NT2/D1 (cell line): ENCODE results near the gene TUBB6.

Experiments used
- DNase-seq: peaks from one replicate; pipeline ENCODE4 v3.0.0-alpha.2; 2011; ENCODE audit warnings: low read depth, low spot score
- H3K27me3 ChIP-seq: 2 replicates; pipeline ENCODE4 v1.6.0; 2011; ENCODE audit warnings: mild to moderate bottlenecking; ENCODE audit not compliant: insufficient read length, insufficient read depth
- H3K36me3 ChIP-seq: 2 replicates; pipeline ENCODE4 v1.6.1; 2011; ENCODE audit warnings: mild to moderate bottlenecking, low read length, mixed read lengths; ENCODE audit not compliant: insufficient read depth, insufficient read length
- H3K4me1 ChIP-seq: 2 replicates; pipeline ENCODE4 v1.5.1; 2011; ENCODE audit not compliant: insufficient read depth, insufficient read length
- H3K4me3 ChIP-seq: 2 replicates; pipeline ENCODE4 v1.5.1; 2011; ENCODE audit warnings: low read depth; ENCODE audit not compliant: insufficient read length
- H3K9ac ChIP-seq: 2 replicates; pipeline ENCODE4 v1.6.0; 2011; ENCODE audit warnings: low read depth; ENCODE audit not compliant: insufficient read length
- H3K9me3 ChIP-seq: 2 replicates; pipeline ENCODE4 v1.5.1; 2011; ENCODE audit warnings: mild to moderate bottlenecking, low read length; ENCODE audit not compliant: insufficient read depth
- SUZ12 ChIP-seq: IDR thresholded peaks from 2 replicates; pipeline ENCODE4 v1.6.1; 2011; ENCODE audit not compliant: insufficient read length, insufficient read depth; ENCODE audit errors: extremely low read depth
- YY1 ChIP-seq: IDR thresholded peaks from 2 replicates; pipeline ENCODE4 v1.6.1; 2011; ENCODE audit not compliant: insufficient read length, insufficient read depth
- ZNF274 ChIP-seq: IDR thresholded peaks from 2 replicates; pipeline ENCODE4 v1.6.1; 2011; ENCODE audit warnings: mild to moderate bottlenecking, low read depth, low read length

The TUBB6 gene

GRCh38 chr18:12309683-12310198, 1.7 kb downstream of the TUBB6 start:
- TF ChIP-seq SUZ12 (no peak), YY1 (no peak), ZNF274 (no peak)
- H3K9me3 ChIP-seq = peaks cover 22% of the 10 kb centered on the region; the same call in 1 of the 2 replicates
- peaks cover 4% of the 10 kb centered on the region for H3K4me1 ChIP-seq
- peak overlapping the region; percentile 50 for H3K9ac ChIP-seq
- H3K36me3 ChIP-seq = peaks cover 54% of the 10 kb centered on the region
- H3K4me3 ChIP-seq = peak overlapping the region; percentile 88
- no peak for DNase-seq
- no peaks in the 10 kb centered on the region for H3K27me3 ChIP-seq

GRCh38 chr18:12310762-12311161, 2.7 kb downstream of the TUBB6 start:
- Histone ChIP-seq H3K36me3 (peaks cover 64% of the 10 kb centered on the region), H3K27me3 (no peaks in the 10 kb centered on the region), H3K4me1 (no peaks in the 10 kb centered on the region), H3K9ac (no peak overlapping the region), H3K4me3 (no peak overlapping the region), H3K9me3 (peaks cover 22% of the 10 kb centered on the region; the same call in 1 of the 2 replicates)
- DNase-seq = no peak
- TF ChIP-seq ZNF274 = no peak
- TF ChIP-seq YY1 = no peak
- TF ChIP-seq SUZ12 = no peak

GRCh38 chr18:12312976-12313375, 4.9 kb downstream of the TUBB6 start:
- no peak for TF ChIP-seq SUZ12
- no peak for TF ChIP-seq ZNF274
- TF ChIP-seq YY1 = no peak
- Histone ChIP-seq H3K36me3 (peaks cover 82% of the 10 kb centered on the region), H3K9ac (no peak overlapping the region)

GRCh38 chr18:12313530-12314245, 5.6 kb downstream of the TUBB6 start:
- H3K9me3 ChIP-seq = peaks cover 22% of the 10 kb centered on the region; the same call in 1 of the 2 replicates
- no peak overlapping the region for H3K4me3 ChIP-seq
- DNase-seq = no peak
- no peak overlapping the region for H3K9ac ChIP-seq
- H3K4me1 ChIP-seq = no peaks in the 10 kb centered on the region
- no peaks in the 10 kb centered on the region for H3K27me3 ChIP-seq
- TF ChIP-seq YY1 (no peak), ZNF274 (no peak), SUZ12 (no peak)
- peaks cover 88% of the 10 kb centered on the region for H3K36me3 ChIP-seq

More at GRCh38 chr18:12312976-12313375, 4.9 kb downstream of the TUBB6 start:
- DNase-seq = no peak
- Histone ChIP-seq H3K9me3 (peaks cover 22% of the 10 kb centered on the region; the same call in 1 of the 2 replicates), H3K27me3 (no peaks in the 10 kb centered on the region), H3K4me1 (no peaks in the 10 kb centered on the region), H3K4me3 (no peak overlapping the region)

- H3K36me3 ChIP-seq = peaks cover 84% of the 10 kb centered on the region
- H3K9ac ChIP-seq = no peak overlapping the region
- no peak overlapping the region for H3K4me3 ChIP-seq
- H3K9me3 ChIP-seq = peaks cover 22% of the 10 kb centered on the region; the same call in 1 of the 2 replicates
- H3K27me3 ChIP-seq = no peaks in the 10 kb centered on the region
- no peak for TF ChIP-seq ZNF274
- no peak for TF ChIP-seq YY1
- TF ChIP-seq SUZ12 = no peak
- DNase-seq = no peak
- H3K4me1 ChIP-seq = no peaks in the 10 kb centered on the region
Measured at GRCh38 chr18:12314591-12315305, 6.7 kb downstream of the TUBB6 start.

GRCh38 chr18:12315490-12315889, 7.4 kb downstream of the TUBB6 start:
- TF ChIP-seq ZNF274 (no peak), SUZ12 (no peak), YY1 (no peak)
- no peak for DNase-seq
- Histone ChIP-seq H3K4me3 (no peak overlapping the region), H3K4me1 (no peaks in the 10 kb centered on the region), H3K9me3 (peaks cover 21% of the 10 kb centered on the region; the same call in 1 of the 2 replicates), H3K36me3 (peaks cover 81% of the 10 kb centered on the region), H3K9ac (no peak overlapping the region), H3K27me3 (no peaks in the 10 kb centered on the region)

GRCh38 chr18:12315911-12316310, 7.9 kb downstream of the TUBB6 start:
- TF ChIP-seq ZNF274 (no peak), YY1 (no peak), SUZ12 (no peak)
- Histone ChIP-seq H3K4me1 (no peaks in the 10 kb centered on the region), H3K27me3 (no peaks in the 10 kb centered on the region), H3K4me3 (no peak overlapping the region), H3K36me3 (peaks cover 80% of the 10 kb centered on the region), H3K9me3 (peaks cover 17% of the 10 kb centered on the region; the same call in 1 of the 2 replicates), H3K9ac (no peak overlapping the region)
- no peak for DNase-seq
